Endothelial cell (in vitro differentiated cells): Measurements from ENCODE around the gene GAMT. TPM values are rescaled to one million over a fixed set of nuclear protein-coding genes. Genes with fewer than 3 reads are reported as not detected.

ENCODE experiments used
- DNase-seq: peaks from one replicate; pipeline ENCODE4 v3.0.0; 2021; ENCODE audit warnings: low spot score
- H3K27ac Mint-ChIP-seq: one replicate; pipeline ENCODE4 v1.8.0; 2021; ENCODE audit warnings: mixed read lengths, inconsistent platforms; ENCODE audit not compliant: unreplicated experiment
- H3K27me3 Mint-ChIP-seq: one replicate; pipeline ENCODE4 v1.8.0; 2021; ENCODE audit warnings: mild to moderate bottlenecking, moderate library complexity, mixed read lengths, inconsistent platforms; ENCODE audit not compliant: unreplicated experiment
- H3K36me3 Mint-ChIP-seq: one replicate; pipeline ENCODE4 v1.8.0; 2021; ENCODE audit warnings: mild to moderate bottlenecking, low read depth, mixed read lengths, inconsistent platforms; ENCODE audit not compliant: unreplicated experiment
- H3K4me1 Mint-ChIP-seq: one replicate; pipeline ENCODE4 v1.8.0; 2021; ENCODE audit warnings: mild to moderate bottlenecking, mixed read lengths, inconsistent platforms; ENCODE audit not compliant: unreplicated experiment
- H3K4me3 Mint-ChIP-seq: one replicate; pipeline ENCODE4 v1.8.0; 2021; ENCODE audit warnings: mild to moderate bottlenecking, mixed read lengths, inconsistent platforms; ENCODE audit not compliant: unreplicated experiment
- H3K9me3 Mint-ChIP-seq: one replicate; pipeline ENCODE4 v1.8.0; 2021; ENCODE audit warnings: mixed read lengths, inconsistent platforms; ENCODE audit not compliant: unreplicated experiment
- total RNA-seq: library from RNA; stranded (reverse); fragmentation: NEBNext Ultra II Directional; extraction: Animal tissue kit (Norgen Biotek cat#: 25700); gene quantifications from one replicate; pipeline ENCODE4 v1.2.1, GENCODE V29; 2021; ENCODE audit not compliant: unreplicated experiment
- TF ChIP-seq, protein P1 (sequence below): fragments of 200-600 bp; sonication (generic); IDR thresholded peaks from one replicate; pipeline ENCODE4 v1.5.0; 2021; ENCODE audit warnings: antibody characterized with exemption; ENCODE audit not compliant: unreplicated experiment

Gene GAMT
- total RNA-seq, 1 donor from 2014 or later = 18.1 TPM

DNA sequence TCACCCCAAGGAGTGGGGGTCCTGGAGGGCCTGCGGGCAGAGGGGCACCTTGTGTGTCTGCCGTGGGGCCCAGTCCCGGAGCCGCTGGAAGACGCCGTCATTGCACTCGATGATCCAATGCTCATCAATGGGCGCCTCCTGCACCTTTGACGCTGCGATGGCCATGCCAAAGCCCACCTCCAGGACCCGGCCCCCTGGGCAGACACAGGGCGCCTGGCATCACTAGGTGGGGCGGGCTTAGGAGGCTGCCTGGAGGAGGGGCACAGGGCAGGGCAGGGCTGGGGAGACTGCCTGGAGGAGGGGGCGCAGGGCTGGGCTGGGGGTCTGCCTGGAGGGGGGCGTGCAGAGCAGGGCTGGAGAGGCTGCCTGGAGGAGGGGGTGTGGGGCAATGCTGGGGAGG is 1.6 kb downstream of the GAMT start:
- DNase-seq = no peak
- H3K27me3 Mint-ChIP-seq = peaks cover 18% of the 10 kb centered on the region
- no peak overlapping the region for H3K4me3 Mint-ChIP-seq
- TF ChIP-seq, protein P1, sequence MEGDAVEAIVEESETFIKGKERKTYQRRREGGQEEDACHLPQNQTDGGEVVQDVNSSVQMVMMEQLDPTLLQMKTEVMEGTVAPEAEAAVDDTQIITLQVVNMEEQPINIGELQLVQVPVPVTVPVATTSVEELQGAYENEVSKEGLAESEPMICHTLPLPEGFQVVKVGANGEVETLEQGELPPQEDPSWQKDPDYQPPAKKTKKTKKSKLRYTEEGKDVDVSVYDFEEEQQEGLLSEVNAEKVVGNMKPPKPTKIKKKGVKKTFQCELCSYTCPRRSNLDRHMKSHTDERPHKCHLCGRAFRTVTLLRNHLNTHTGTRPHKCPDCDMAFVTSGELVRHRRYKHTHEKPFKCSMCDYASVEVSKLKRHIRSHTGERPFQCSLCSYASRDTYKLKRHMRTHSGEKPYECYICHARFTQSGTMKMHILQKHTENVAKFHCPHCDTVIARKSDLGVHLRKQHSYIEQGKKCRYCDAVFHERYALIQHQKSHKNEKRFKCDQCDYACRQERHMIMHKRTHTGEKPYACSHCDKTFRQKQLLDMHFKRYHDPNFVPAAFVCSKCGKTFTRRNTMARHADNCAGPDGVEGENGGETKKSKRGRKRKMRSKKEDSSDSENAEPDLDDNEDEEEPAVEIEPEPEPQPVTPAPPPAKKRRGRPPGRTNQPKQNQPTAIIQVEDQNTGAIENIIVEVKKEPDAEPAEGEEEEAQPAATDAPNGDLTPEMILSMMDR = no peak
- no peak overlapping the region for H3K27ac Mint-ChIP-seq
- peaks cover 5% of the 10 kb centered on the region for H3K4me1 Mint-ChIP-seq
- no peaks in the 10 kb centered on the region for H3K36me3 Mint-ChIP-seq
- H3K9me3 Mint-ChIP-seq = no peaks in the 10 kb centered on the region

DNA sequence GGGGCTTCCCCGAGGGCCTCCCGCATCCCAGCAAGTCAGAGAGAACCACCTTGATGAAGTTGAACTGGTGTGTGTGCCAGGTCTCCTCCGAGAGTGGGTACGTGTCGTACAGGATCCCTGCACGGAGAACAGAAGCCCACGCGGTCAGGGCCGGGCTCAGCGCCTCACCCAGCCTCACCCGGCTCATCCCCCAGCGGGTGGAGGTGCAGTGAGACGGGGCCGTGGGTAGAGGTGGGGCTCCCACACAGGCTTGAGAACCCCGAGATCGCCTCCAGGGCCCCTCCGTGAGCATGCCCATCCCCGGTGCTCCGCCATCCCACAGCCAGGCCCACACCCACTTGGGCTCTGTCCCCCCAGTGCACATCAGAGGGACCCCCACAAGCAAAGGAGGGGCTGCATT is 2.3 kb downstream of the GAMT start:
- Mint-ChIP-seq H3K27ac (no peak overlapping the region), H3K4me3 (no peak overlapping the region), H3K27me3 (peaks cover 18% of the 10 kb centered on the region), H3K36me3 (no peaks in the 10 kb centered on the region), H3K9me3 (no peaks in the 10 kb centered on the region), H3K4me1 (peaks cover 5% of the 10 kb centered on the region)
- no peak for DNase-seq
- TF ChIP-seq, protein P1 = no peak

DNA sequence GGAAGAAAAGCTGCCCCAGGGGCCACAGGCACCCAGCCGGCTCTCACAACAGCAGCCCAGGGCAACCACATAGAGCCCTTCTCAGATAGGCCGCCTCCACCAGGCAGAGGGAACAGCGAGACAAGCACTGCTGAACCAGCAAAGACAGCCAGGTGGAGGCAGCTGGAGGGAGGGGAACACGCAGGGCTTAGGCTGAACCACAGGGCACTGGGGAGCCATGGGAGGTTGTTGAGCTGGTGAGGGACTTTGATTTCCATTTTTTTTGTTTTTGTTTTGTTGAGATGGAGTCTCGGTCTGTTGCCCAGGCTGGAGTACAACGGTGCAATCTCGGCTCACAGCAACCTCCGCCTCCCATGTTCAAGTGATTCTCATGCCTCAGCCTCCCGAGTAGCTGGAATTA is 3.5 kb downstream of the GAMT start:
- DNase-seq = no peak

DNA sequence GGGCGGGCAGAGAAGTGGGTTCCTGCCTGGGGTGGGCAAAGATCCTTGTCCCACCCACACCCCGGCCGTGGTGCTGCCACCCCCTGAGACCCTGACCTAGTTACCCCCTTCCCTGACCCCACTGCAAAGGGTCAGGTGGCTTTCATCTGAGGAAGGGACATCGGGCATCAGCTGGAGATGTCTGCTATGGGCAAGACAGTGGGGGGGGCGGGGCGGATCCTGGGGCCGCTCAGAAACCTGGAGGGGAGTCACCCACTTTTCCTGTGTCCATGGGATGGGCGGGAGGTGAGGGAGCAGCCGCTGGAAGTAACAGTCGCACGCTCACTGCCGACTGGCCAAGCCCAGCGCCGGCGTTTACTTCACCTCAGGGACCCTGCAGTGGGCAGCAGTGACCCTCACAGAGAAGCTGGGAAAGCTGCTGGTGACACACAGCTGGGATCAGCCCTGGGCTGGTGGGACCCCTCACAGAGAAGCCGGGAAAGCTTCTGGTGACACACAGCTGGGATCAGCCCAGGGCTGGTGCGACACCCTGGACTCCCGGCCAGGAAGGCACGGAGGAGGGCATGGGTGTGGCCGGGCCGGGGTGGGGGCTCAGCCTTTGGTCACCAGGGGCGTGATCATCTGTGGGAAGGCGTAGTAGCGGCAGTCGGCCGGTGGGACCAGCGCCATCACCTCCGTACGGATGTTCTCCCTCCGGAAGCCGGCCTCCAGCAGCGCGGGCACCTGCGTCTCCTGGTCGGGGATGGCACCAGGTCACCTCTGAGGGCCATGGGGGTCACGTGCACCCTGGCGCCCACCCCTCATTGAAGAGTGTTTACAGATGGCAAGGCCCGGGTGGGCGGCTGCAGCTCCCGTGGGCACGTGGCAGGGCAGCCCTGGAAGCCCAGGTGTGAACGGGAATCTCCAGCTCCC is 4.3 kb downstream of the GAMT start:
- Mint-ChIP-seq H3K4me1 (no peaks in the 10 kb centered on the region), H3K36me3 (peaks cover 5% of the 10 kb centered on the region), H3K27me3 (peaks cover 15% of the 10 kb centered on the region), H3K4me3 (no peak overlapping the region), H3K27ac (no peak overlapping the region), H3K9me3 (no peaks in the 10 kb centered on the region)
- TF ChIP-seq, protein P1 = no peak
- no peak for DNase-seq

More for the DNA sequence above, 3.5 kb downstream of the GAMT start:
- Mint-ChIP-seq H3K4me1 (peaks cover 4% of the 10 kb centered on the region), H3K36me3 (no peaks in the 10 kb centered on the region), H3K4me3 (no peak overlapping the region), H3K27me3 (peaks cover 19% of the 10 kb centered on the region), H3K9me3 (no peaks in the 10 kb centered on the region), H3K27ac (no peak overlapping the region)
- TF ChIP-seq, protein P1 = no peak
